ENCODE data around the gene TMEM178B.
"Not testable (repeated sequence)": the region's sequence is repeated elsewhere in the genome, so short reads cannot be mapped to it uniquely, and the experiment has no call there.

The TMEM178B gene

DNA sequence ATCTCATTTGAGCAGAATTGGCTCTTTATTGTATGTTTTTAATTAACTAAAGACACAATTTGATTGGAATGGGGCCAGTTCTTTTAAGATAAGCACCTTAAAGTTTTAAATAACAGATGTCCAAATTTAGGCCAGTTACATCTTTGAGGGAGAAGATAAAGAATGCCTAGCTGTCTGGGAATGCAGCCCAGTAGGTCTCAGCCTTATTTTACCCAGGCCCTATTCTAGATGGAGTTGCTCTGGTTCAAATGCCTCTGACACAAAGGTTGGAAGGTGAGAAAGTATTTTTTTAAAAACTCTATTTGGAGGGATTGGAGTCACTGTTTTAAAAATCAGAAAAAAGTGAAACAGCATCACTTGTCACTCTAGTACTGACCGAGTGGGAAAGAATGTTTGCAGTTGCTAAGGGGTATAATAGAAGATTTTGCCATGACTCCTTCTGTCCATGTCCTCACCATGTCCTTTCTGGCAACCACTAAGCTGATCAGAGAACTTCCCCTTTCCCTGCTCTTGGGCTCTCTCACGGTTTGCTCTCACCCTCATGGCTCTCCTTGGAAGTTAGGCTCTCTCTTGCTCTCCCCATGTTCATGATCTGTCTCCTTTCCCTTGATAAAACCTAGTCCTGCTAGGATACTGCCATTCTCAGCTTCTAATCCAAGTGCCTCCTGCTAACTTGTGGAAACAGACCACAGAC, 239.1 kb downstream of the TMEM178B start:
- no peak for DNase-seq (ENCODE audit: low read depth in 2 of 2)

DNA sequence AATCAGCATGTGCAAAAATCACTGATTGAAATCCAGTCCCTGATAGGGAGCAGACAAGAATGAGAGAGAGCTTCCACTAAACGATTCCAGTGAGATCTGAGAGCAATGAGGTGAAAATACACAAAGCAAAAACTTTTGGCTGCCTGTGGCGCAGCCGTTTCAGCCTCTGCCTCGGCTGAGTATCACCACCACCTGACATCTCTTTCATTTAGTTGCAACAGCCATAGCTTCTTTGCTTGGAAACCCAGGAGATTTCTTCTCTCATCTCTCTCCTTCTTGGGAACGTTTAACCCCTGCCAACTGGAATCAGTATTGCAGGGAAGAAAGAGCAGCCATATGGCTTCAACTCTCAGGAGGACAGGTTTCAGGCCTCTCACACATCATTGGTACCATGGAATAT, 240.0 kb downstream of the TMEM178B start:
- no peak for DNase-seq (ENCODE audit: low read depth in 2 of 2)

DNA sequence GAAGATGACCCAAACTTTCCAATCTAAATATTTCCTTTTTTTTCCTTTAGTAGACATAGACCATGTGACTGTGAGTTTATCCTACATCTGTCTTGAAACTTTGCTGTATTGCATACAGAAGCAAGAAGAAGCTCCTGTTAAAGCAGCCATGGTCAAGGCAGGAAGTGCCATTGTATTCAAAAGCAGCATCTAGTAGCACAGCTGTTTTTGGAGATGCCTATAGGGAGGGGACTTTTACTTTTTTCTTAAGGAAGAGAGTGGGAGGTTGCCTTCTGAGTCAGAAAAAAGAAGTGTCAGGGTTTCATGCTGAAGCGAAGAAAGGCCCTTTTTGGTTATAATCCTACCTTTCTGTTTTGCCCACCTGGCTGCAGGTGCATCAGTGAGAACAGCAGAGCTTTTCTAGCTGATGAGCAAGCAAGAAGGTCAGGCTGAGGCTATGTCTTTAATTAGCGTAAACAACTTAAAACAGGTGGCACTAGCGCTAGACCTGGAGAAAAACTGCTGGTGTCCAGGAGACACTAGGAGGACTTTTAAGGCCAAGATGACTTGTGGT, 243.2 kb downstream of the TMEM178B start:
- no peak for DNase-seq (ENCODE audit: low read depth in 2 of 2)

DNA sequence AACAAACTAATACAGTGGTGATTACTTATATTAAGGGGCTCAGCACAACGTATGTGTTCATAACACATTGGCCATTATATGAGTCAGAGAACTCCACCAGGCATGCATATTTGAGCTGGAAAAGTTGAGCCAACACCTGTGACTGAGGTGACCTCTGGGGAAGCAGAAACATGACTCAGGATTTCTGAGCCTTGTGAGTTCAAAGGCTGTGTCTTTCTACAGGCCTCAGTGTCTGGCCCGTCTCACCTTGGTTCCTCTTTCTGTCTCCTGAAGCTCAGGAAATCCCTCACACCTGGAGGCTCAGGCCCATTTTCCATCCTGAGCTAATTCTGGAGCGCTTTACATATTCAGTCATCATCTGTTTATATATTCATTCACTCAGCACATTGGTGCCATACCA, 246.4 kb downstream of the TMEM178B start:
- DNase-seq (ENCODE audit: low read depth in 2 of 2): no peak

DNA sequence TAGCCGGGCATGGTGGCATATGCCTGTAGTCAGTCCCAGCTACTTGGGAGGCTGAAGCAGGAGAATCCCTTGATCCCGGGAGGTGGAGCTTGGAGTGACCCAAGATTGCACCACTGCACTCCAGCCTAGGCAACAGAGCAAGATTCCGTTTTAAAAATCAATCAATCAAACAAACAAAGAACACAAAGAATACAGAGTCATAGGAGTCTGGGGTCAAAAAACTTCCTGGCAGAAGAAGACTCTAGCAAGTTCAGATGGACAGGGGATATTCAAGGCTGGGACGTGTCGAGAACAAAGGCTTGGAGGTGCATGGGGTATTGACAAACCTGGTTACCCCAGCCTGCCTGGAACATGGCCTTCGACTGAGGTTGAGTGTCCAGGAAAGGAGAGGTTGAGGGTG, 248.5 kb downstream of the TMEM178B start:
- no peak for DNase-seq (ENCODE audit: low read depth in 2 of 2)

DNA sequence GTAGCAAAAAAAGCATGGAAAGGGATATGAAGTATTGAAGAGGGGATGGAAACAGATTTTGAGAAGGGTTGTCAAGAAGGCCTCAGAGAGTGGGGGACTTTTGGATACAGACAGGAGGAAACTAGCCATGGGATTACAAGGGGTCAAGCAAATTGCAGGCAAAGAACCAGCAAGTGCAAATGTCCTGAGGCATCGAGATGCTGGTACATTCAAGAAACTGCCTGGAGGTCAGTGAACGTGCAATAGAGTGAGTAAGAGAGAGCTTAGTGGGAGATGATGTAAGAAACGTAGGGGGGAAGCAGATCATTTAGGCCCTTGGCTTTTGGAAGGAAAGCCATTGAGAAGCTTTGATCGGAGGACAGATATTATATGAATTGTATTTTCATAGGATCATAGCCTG, 250.0 kb downstream of the TMEM178B start:
- no peak for DNase-seq (ENCODE audit: low read depth in 2 of 2)

DNA sequence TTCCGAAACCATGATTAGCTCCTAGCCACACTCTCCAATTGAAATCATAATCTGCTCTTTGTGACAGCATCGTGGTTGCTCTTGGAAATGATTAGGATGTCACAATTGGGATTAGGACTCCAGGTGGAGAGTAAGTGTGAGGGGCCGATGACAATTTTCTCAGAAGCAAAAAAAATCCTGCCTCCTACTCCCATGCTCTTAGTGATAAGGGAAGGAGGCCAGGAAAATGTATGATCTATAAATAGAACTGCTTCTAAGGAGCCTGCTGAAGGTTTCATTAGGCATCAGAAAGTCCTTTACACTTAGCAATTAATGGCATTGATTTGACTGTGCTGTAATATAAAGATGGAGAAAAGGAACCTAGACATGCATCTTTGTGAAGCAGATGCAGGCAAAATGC, 251.0 kb downstream of the TMEM178B start:
- no peak for DNase-seq (ENCODE audit: low read depth in 2 of 2)

DNA sequence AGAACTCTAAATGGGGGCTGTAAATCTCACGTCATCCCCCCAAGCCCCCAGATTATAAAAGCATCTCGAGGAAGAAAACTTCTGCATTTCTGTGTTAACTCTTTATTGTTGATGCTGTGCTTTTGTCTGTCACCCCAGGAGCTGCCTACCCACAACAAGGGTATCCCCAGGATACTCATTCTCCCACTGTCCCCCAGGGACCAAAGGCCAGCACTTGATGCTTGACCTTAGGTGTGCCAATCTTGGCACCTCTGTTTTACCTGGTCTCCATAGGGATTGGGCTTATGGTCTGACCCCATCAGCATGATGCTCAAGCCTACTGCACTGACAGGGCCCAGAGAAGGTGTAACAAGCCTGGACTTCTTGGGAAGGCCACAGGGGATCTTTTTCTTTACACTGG, 251.4 kb downstream of the TMEM178B start:
- no peak for DNase-seq (ENCODE audit: low read depth in 2 of 2)

DNA sequence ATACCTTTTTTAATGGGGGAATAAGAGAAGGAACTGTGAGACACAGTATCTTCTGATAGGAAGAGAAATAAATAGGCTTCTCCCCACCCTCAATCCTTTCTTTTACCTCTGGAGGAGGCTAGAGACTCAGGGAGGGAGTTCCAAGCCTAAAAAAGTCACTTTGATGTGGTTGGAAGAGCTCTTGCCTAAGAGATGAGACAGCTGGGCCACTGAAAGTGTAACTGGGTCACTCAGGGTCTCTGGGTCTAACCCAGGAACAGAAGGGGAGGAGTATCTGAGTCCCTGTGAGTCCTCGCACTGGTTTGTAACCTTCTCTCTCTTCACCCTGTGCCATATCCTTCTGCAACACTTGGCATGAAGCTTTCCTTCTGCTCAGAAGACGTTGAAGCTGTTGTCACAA, 254.4 kb downstream of the TMEM178B start:
- no peak for DNase-seq (ENCODE audit: low read depth in 2 of 2)

DNA sequence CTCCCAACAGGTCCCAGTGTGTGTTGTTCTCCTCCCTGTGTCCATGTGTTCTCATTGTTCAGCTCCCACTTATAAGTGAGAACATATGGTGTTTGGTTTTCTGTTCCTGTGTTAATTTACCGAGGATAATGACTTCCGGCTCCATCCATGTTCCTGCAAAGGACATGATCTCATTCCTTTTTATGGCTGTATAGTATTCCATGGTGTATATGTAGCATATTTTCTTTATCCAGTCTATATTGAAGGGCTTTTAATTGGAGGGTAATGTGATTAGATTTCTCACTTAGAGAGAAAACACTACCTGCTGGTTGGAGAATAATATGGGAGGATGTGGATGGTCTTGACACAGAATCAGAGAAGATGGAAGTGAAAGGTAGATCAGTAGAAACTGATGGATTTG, 256.4 kb downstream of the TMEM178B start:
- DNase-seq (ENCODE audit: low read depth in 2 of 2): not testable (repeated sequence)

DNA sequence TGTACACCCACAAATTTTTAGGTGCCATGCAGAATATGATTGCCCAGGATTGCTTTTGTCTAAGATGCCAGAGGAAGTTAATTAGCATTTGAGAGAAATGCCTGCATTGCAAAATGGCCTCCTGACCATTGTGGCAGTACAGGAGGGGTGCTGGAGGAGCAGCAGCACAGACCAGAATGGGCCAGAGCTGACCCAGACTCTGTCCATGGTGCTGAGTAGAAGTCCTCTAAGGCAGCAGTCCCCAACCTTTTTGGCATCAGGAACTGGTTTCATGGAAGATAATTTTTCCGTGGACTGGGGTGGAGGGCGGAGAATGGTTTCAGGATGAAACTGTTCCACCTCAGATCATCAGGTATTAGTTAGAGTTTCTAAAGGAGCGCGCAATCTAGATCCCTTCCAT, 259.6 kb downstream of the TMEM178B start:
- no peak for DNase-seq (ENCODE audit: low read depth in 2 of 2)

DNA sequence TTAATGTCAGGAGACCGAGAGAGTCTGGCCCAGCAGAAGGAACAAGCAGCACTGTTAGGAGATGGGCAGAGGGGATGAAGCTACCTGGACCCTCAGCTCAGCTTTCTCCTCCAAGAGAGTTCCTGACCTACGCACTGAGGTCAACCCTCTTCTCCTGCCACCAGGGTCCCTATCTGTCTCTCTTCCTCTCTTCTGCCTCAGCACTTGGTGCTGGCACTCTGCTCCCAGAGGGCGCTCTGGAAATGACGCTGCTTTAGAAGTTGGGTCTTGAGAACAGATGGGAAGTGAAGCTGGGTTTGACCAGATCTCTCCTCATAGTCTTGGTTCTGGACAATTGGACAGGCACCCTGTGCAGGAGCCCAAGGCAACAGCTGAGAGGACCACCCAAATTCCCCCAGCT, 261.3 kb downstream of the TMEM178B start:
- DNase-seq (ENCODE audit: low read depth in 2 of 2): no peak

DNA sequence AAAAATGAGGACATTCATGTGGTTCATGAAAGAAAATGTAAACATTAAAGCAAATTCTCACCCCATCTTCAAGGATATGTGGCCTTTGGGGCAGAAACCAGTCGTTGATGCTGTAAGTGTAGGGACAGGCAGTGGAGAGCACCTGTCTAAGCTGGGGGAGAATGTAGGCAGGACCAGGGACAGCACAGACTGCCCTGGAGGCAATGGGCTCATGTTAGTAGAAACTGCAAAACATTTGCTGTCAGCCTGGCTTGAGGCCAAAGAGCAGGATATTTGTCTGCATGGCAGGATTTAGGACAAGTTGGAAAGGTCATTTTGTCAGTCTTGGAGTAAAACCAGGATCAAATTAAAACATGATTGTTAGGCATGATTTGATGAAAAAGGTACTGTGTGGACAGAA, 265.7 kb downstream of the TMEM178B start:
- DNase-seq (ENCODE audit: low read depth in 2 of 2): no peak

DNA sequence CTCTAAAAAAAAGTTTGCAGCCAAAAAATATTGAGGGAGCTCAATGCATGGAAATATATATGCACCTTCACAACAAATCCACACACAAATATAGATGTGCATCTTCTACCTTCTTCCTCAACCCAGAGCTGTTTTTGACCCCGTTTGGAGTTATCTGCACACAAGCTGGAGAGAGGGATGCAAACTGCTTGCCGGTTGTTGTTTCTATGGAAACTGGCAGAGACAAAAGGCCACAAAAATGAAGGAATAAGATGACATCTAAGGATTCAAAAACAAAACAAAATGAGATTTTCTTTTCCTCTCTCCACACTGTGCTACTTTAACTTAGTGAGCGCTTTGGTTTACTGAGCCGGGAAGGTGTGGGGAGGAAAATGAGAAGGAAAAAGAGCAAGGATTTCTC, 267.1 kb downstream of the TMEM178B start:
- no peak for DNase-seq (ENCODE audit: low read depth in 2 of 2)

DNA sequence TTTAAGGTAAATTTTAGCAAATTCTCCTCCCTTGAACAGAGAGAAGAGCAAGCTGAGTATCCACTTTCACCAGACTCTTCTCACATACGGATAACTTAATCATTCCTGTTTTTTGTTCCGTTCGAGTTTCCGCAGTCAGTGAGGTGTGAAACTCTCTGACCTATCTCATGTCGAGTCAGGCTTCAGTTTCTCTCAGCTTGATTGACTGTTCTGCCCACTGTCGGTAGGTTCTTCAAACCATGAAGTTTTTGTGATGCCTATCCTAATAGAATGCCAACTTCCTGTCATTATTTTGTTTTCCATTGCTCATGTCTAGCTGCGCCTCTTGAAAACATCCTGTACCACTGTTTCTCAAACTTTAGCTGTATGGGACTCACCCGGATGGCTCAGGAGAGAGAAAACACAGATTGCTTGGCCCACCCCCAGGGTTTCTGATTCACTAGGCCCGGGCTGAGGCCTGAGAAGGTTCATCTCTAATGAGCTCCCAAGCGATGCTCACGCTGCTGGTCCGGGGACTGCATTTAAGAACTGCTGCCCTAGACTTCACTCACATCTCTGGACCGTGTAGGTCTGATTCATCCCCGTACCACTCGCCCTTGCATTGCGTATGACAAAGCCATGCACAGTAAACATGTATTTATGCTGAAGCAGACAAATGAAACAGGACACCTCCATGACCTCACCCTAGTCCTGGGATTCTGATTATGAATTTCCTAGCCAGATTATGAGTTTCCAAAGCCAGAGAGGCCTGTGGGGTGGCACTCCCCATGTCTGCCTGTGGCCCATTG, 269.0 kb downstream of the TMEM178B start:
- no peak for DNase-seq (ENCODE audit: low read depth in 2 of 2)

DNA sequence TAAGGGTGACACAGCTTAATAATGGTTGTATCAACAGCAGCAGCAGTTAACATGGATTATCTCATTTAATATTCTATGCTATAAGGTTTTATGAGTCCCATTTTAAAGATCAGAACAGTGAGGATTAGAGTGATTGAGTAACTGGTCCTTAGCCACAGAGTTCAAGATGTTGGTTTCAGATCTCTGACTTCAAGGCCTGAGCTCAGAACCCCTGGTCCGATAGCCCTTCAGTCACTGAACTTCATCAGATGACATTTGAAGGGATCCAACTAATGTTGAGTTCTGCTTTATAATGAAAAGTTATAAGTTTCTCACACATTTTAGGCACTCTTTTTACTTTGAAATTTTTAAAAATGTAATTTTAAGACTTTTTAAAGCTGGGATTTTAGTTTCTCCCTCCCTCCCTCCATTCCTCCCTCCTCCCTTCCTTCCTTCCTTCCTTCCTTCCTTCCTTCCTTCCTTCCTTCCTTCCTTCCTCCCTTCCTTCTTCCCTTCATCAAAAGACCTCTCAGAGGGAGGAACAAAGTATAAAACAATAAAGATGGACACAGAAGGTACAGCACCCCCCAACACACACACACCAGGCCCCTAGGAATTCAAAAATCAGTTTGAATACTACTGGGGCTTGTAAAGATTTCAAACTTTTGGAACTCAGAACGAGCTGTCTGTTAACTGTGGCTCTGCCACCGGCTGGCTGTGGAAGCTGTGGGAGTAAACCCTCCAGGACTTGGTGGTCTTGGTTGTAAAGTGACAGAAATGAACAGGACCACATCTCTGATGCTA, 270.5 kb downstream of the TMEM178B start:
- no peak for DNase-seq (ENCODE audit: low read depth in 2 of 2)

DNA sequence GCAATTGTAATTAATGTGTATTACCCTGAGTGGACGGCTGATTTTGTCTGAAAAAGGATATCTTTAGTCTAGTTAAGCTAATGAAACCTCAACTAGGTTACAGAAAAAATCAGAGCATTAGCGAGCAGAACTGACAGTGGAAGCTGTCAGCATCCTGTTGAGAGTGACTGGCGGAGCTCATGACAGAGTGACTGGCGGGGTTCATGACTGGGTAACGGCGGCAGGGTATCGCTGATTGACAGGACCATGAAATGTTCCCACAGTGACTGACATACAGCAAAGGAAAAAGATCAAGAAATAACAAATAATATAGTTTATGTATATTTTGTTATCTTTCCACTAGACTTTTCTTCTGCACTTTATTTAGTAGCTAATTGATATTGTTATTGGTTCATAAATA, 274.9 kb downstream of the TMEM178B start:
- DNase-seq (ENCODE audit: low read depth in 2 of 2): no peak

DNA sequence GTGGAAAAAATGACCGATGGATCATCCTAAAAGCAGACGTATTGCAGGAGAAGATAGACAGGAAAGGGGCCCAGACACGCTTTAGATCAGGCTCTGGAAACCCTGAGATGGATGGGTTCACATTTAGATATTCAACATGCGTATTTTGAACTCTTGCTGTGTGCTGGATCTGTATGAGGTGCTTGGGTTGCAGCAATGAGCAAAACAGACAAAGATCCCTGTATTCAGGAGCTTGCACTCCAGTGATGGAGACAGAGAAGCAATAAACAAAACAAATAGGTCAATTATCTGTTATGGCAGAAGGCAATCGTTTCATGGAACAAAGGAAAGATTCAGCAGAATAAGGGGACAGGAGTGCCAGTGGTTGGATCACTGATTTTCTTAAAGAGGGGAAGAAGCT, 275.5 kb downstream of the TMEM178B start:
- DNase-seq (ENCODE audit: low read depth in 2 of 2): no peak

DNA sequence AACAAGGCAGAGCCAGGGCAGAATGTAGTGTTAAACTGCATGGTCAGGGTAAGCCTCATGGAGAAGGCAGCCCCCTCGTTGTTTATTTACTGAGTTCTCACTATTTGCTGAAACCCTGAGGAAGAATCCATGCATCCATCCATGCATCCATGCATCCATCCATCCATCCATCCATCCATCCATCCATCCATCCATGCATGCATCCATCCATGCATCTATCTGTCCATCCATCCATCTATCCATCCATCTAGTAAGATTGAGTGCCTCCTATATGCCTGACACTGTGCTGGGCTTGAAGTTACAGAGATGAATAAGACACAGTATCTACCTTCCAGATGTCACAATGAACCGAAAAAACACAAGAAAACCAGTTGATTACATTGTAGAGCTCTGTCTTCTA, 275.9 kb downstream of the TMEM178B start:
- DNase-seq (ENCODE audit: low read depth in 2 of 2): no peak

DNA sequence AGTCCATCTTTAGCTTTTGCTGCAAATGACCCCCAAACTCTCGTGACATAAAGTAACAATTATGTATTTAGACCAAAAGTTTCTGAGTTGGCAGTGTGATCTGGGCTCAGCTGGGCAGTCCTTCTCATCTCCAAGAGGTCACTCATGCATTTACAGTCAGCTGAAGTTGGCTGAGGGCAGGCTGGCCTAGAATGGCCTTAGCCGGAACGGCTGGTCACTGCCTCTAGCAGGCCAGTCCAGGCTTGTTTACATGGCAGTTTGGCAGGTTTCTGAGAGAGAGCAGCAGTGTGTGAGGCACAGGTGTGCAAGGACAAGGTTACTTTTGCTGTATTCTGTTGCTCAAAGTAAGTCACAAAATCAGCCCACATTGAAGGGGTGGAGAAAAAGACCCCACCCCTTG, 277.3 kb downstream of the TMEM178B start:
- no peak for DNase-seq (ENCODE audit: low read depth in 2 of 2)

DNA sequence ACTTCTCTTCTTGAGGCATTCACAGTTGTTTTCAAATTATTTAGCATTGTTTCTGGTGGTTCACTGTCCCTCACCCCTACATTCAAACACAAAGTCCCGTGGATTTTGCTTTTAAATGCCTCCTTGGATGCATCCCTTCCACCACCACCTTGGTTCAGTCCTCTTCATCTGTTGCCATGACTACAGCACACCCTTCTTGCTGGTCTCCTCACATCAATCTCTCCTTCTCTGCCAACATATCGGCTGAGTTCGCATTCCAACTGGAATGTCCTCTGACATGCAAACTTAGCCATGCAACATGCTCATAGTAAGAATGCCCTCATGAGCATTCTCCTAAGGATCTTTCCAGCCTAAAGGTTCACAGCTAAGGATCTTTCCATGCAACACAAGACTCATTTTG, 279.1 kb downstream of the TMEM178B start:
- no peak for DNase-seq (ENCODE audit: low read depth in 2 of 2)

DNA sequence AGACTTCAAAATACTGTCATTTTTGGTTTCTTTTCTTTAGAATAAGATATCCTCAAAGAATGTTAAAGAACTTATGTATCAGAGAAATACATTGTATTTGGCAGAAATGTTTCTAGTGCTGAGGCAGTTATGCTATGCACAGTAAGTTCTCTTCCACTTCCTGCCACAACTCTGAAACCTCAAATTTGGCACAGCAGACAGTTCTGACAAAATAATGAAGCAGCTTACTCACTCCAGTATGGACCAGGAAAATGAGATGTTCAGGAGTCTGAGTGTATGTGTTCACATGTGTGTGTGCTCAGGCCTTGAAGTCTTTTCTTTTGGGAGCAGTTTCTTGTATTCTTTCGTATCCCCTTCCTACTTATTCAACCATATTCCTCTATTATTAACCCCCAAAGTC, 280.4 kb downstream of the TMEM178B start:
- DNase-seq (ENCODE audit: low read depth in 2 of 2): no peak

DNA sequence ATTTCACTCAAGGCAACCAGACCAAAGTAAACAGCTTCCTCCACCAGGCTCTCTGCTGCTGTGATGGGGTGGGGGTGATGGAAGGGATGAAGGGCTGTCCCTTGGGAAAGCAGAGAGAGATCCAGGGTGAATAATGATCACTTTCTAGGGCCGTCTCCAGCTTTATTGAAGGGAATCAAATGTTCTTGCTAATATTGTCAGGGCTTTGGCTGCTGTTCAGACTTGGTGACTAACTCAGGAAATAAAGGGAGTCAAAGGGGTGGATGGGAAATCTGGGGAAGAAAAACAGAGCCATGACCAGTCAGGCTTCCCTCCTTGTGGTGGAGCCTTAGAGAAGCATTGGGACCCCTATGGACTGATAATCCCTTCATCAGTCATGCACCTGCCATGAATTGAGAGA, 281.2 kb downstream of the TMEM178B start:
- no peak for DNase-seq (ENCODE audit: low read depth in 2 of 2)
